HL-60/S4 treated with phorbol 12-myristate 13-acetate at 8.2 ng/mL for 4 days and 3 days (cell line): ENCODE data around the gene IL1RAPL2.

Experiments
- in situ Hi-C: fragments of 300-500 bp; cut with MboI; formaldehyde crosslinking; loops from 2 replicates; pipeline ENCODE4 v1.15.0; 2022; ENCODE audit warnings: low sequenced_read_pairs

The IL1RAPL2 gene

GRCh38 chrX:105543283-105543682 lies 977.3 kb downstream of the IL1RAPL2 start:
- in situ Hi-C loops, result no loop called here

- in situ Hi-C loops, result no loop called here
Observed at GRCh38 chrX:105550043-105550663, 984.2 kb downstream of the IL1RAPL2 start.

- in situ Hi-C loops, result no loop called here
Observed at GRCh38 chrX:105552395-105552794, 986.4 kb downstream of the IL1RAPL2 start.

- in situ Hi-C loops, result no loop called here
Observed at GRCh38 chrX:105553118-105553517, 987.1 kb downstream of the IL1RAPL2 start.

GRCh38 chrX:105564501-105564900 lies 998.5 kb downstream of the IL1RAPL2 start:
- in situ Hi-C loops, result no loop called here

- in situ Hi-C loops, result no loop called here
Observed at GRCh38 chrX:105565856-105566255, 999.9 kb downstream of the IL1RAPL2 start.

GRCh38 chrX:105567082-105567481 lies 1001.1 kb downstream of the IL1RAPL2 start:
- in situ Hi-C loops, result no loop called here

GRCh38 chrX:105608745-105609144 lies 1042.7 kb downstream of the IL1RAPL2 start:
- in situ Hi-C loops, result no loop called here

- in situ Hi-C loops, result no loop called here
Observed at GRCh38 chrX:105609530-105609929, 1043.5 kb downstream of the IL1RAPL2 start.

GRCh38 chrX:105610411-105610810 lies 1044.4 kb downstream of the IL1RAPL2 start:
- in situ Hi-C loops, result no loop called here

- in situ Hi-C loops, result no loop called here
Observed at GRCh38 chrX:105618393-105619101, 1052.5 kb downstream of the IL1RAPL2 start.

- in situ Hi-C loops, result no loop called here
Observed at GRCh38 chrX:105634180-105634579, 1068.2 kb downstream of the IL1RAPL2 start.

- in situ Hi-C loops, result no loop called here
Observed at GRCh38 chrX:105635794-105636193, 1069.8 kb downstream of the IL1RAPL2 start.

- in situ Hi-C loops, result no loop called here
Observed at GRCh38 chrX:105636667-105637066, 1070.7 kb downstream of the IL1RAPL2 start.

GRCh38 chrX:105645667-105646357 lies 1079.8 kb downstream of the IL1RAPL2 start:
- in situ Hi-C loops, result no loop called here

- in situ Hi-C loops, result no loop called here
Observed at GRCh38 chrX:105646592-105647372, 1080.8 kb downstream of the IL1RAPL2 start.

GRCh38 chrX:105647749-105648148 lies 1081.8 kb downstream of the IL1RAPL2 start:
- in situ Hi-C loops, result no loop called here

GRCh38 chrX:105648732-105649131 lies 1082.7 kb downstream of the IL1RAPL2 start:
- in situ Hi-C loops, result no loop called here

GRCh38 chrX:105650577-105650976 lies 1084.6 kb downstream of the IL1RAPL2 start:
- in situ Hi-C loops, result no loop called here

GRCh38 chrX:105650986-105651385 lies 1085.0 kb downstream of the IL1RAPL2 start:
- in situ Hi-C loops, result no loop called here

- in situ Hi-C loops, result no loop called here
Observed at GRCh38 chrX:105653891-105654290, 1087.9 kb downstream of the IL1RAPL2 start.
